ENCODE data around the gene ZNF830.
"Not testable (repeated sequence)": the region's sequence is repeated elsewhere in the genome, so short reads cannot be mapped to it uniquely, and the experiment has no call there.

The ZNF830 gene

GRCh38 chr17:34961093-34961911 lies at the start of gene ZNF830, which contains the start of gene CCT6B:
TSS of gene ZNF830 (plus strand) at chr17:34961540. CDS start at chr17:34961567, 27 bp downstream.
TSS of gene CCT6B (minus strand) at chr17:34961460. CDS start at chr17:34961393, 67 bp downstream.
- DNase-seq = peak; percentile 94

- no peak for DNase-seq
Measured at GRCh38 chr17:34913001-34913400, 48.3 kb upstream of the ZNF830 start.

GRCh38 chr17:34916120-34916519 lies 45.2 kb upstream of the ZNF830 start:
- no peak for DNase-seq

- no peak for DNase-seq
Measured at GRCh38 chr17:34917381-34917780, 44.0 kb upstream of the ZNF830 start.

- no peak for DNase-seq
Measured at GRCh38 chr17:34920676-34921075, 40.7 kb upstream of the ZNF830 start.

GRCh38 chr17:34926661-34927060 lies 34.7 kb upstream of the ZNF830 start:
- no peak for DNase-seq

- DNase-seq = no peak
Measured at GRCh38 chr17:34930283-34930682, 31.1 kb upstream of the ZNF830 start.

GRCh38 chr17:34950780-34951179 lies 10.6 kb upstream of the ZNF830 start:
- DNase-seq = not testable (repeated sequence)

- no peak for DNase-seq
Measured at GRCh38 chr17:34958438-34958837, 2.9 kb upstream of the ZNF830 start.

- DNase-seq = no peak
Measured at GRCh38 chr17:34974179-34974578, 12.8 kb downstream of the ZNF830 start.

- DNase-seq = no peak
Measured at GRCh38 chr17:34974794-34975785, 13.8 kb downstream of the ZNF830 start.

GRCh38 chr17:34979153-34979552 lies 17.8 kb downstream of the ZNF830 start:
- no peak for DNase-seq

- no peak for DNase-seq
Measured at GRCh38 chr17:34979650-34980352, 18.5 kb downstream of the ZNF830 start.

GRCh38 chr17:34980353-34980680 lies 19.0 kb downstream of the ZNF830 start, which contains the start of gene LIG3:
TSS of gene LIG3 (plus strand) at chr17:34980512. CDS start at chr17:34983006, 2,494 bp downstream.
- peak; percentile 94 for DNase-seq

- peak; percentile 87 for DNase-seq
Measured at GRCh38 chr17:34980681-34981537, 19.6 kb downstream of the ZNF830 start.

GRCh38 chr17:34981538-34982241 lies 20.4 kb downstream of the ZNF830 start:
- peak; percentile 29 for DNase-seq

- no peak for DNase-seq
Measured at GRCh38 chr17:34987232-34987631, 25.9 kb downstream of the ZNF830 start.

GRCh38 chr17:34988644-34989043 lies 27.3 kb downstream of the ZNF830 start:
- no peak for DNase-seq

- no peak for DNase-seq
Measured at GRCh38 chr17:34989473-34989872, 28.1 kb downstream of the ZNF830 start.

GRCh38 chr17:34990921-34991365 lies 29.6 kb downstream of the ZNF830 start:
- no peak for DNase-seq

- DNase-seq = no peak
Measured at GRCh38 chr17:34991606-34992005, 30.3 kb downstream of the ZNF830 start.
